HepG2 (cell line): Measurements from ENCODE around the gene DGKD. TPM values are rescaled to one million over a fixed set of nuclear protein-coding genes. Genes with fewer than 3 reads are reported as not detected.

ENCODE experiments used
- CBX2 ChIP-seq, 2 experiments: fragments of 200-600 bp in 1 of 2; sonication (generic); formaldehyde crosslinking in 1 of 2; IDR thresholded peaks; 2 replicates each; pipeline versions ENCODE4 v1.7.0 to v1.8.1; 2018 to 2022; ENCODE audit warnings: low read depth in 2 of 2, low read length in 1 of 2, mild to moderate bottlenecking in 1 of 2, missing genetic modification reagents in 1 of 2
- CREB1 ChIP-seq, 2 experiments: fragments of 450-650 bp in 1 of 2; IDR thresholded peaks; 2 replicates each; pipeline ENCODE4 v1.6.1; 2016 to 2017; ENCODE audit warnings: control low read depth in 1 of 2, mild to moderate bottlenecking in 1 of 2, missing compliant biosample characterization in 1 of 2, missing genetic modification characterization in 1 of 2
- FOSL2 ChIP-seq: sonication (generic); formaldehyde crosslinking; IDR thresholded peaks from 2 replicates; pipeline ENCODE4 v1.4.0; 2020; ENCODE audit warnings: missing genetic modification reagents
- FOXA1 ChIP-seq, 2 experiments: fragments of 450-650 bp in 1 of 2; sonication (generic) in 1 of 2; formaldehyde crosslinking in 1 of 2; IDR thresholded peaks; 2 replicates each; pipeline versions ENCODE4 v1.4.0 to v1.6.1; 2016 to 2020; ENCODE audit warnings: missing genetic modification reagents in 1 of 2
- MAFF ChIP-seq: IDR thresholded peaks from 2 replicates; pipeline ENCODE4 v1.6.1; 2011; ENCODE audit warnings: low read depth, low read length, improper control_type of control experiment
- MATR3 ChIP-seq: sonication (generic); formaldehyde crosslinking; IDR thresholded peaks from 2 replicates; pipeline ENCODE4 v1.4.0; 2020; ENCODE audit warnings: missing genetic modification reagents
- NR2C2 ChIP-seq: sonication (generic); formaldehyde crosslinking; IDR thresholded peaks from 2 replicates; pipeline ENCODE4 v1.4.0; 2020; ENCODE audit warnings: missing genetic modification reagents, mild to moderate bottlenecking, moderate library complexity, borderline replicate concordance
- RELA ChIP-seq: sonication (generic); formaldehyde crosslinking; IDR thresholded peaks from 2 replicates; pipeline ENCODE4 v1.4.0; 2020; ENCODE audit warnings: missing genetic modification reagents
- TOPORS ChIP-seq: sonication (generic); formaldehyde crosslinking; IDR thresholded peaks from 2 replicates; pipeline ENCODE4 v1.8.0; 2023; ENCODE audit warnings: mild to moderate bottlenecking, missing genetic modification reagents
- ZBTB38 ChIP-seq: sonication (generic); formaldehyde crosslinking; IDR thresholded peaks from 2 replicates; pipeline ENCODE4 v1.5.1; 2020; ENCODE audit warnings: mild to moderate bottlenecking, missing genetic modification reagents
- ZBTB7A ChIP-seq: sonication (generic); formaldehyde crosslinking; IDR thresholded peaks from 2 replicates; pipeline ENCODE4 v1.8.0; 2022; ENCODE audit warnings: mild to moderate bottlenecking, missing genetic modification reagents
- ZMYM3 ChIP-seq: sonication (generic); formaldehyde crosslinking; IDR thresholded peaks from 2 replicates; pipeline ENCODE4 v1.5.1; 2020; ENCODE audit warnings: mild to moderate bottlenecking, missing genetic modification reagents
- ZNF12 ChIP-seq: sonication (generic); formaldehyde crosslinking; IDR thresholded peaks from 2 replicates; pipeline ENCODE4 v1.5.0; 2020; ENCODE audit warnings: missing genetic modification reagents
- ZNF138 ChIP-seq: sonication (generic); formaldehyde crosslinking; IDR thresholded peaks from 2 replicates; pipeline ENCODE4 v1.5.0; 2020; ENCODE audit warnings: mild to moderate bottlenecking, low read depth, missing genetic modification reagents
- ZNF431 ChIP-seq: sonication (generic); formaldehyde crosslinking; IDR thresholded peaks from 2 replicates; pipeline ENCODE4 v1.9.0; 2022; ENCODE audit warnings: missing genetic modification reagents, low read depth, mild to moderate bottlenecking, borderline replicate concordance
- ZNF432 ChIP-seq: sonication (generic); formaldehyde crosslinking; IDR thresholded peaks from 2 replicates; pipeline ENCODE4 v1.5.0; 2020; ENCODE audit warnings: missing genetic modification reagents, mild to moderate bottlenecking, borderline replicate concordance
- ZNF446 ChIP-seq: sonication (generic); formaldehyde crosslinking; IDR thresholded peaks from 2 replicates; pipeline ENCODE4 v1.5.0; 2020; ENCODE audit warnings: mild to moderate bottlenecking, missing genetic modification reagents
- ZNF460 ChIP-seq: sonication (generic); formaldehyde crosslinking; IDR thresholded peaks from 2 replicates; pipeline ENCODE4 v1.5.1; 2020; ENCODE audit warnings: missing genetic modification reagents, mild to moderate bottlenecking, borderline replicate concordance
- ZNF468 ChIP-seq: sonication (generic); formaldehyde crosslinking; IDR thresholded peaks from 2 replicates; pipeline ENCODE4 v1.8.0; 2022; ENCODE audit warnings: mild to moderate bottlenecking, moderate library complexity, missing genetic modification reagents
- ZNF773 ChIP-seq: sonication (generic); formaldehyde crosslinking; IDR thresholded peaks from 2 replicates; pipeline ENCODE4 v1.4.0; 2020; ENCODE audit warnings: missing genetic modification reagents, borderline replicate concordance
- ZNF777 ChIP-seq: sonication (generic); formaldehyde crosslinking; IDR thresholded peaks from 2 replicates; pipeline ENCODE4 v1.4.0; 2020; ENCODE audit warnings: missing genetic modification reagents
- ZNF879 ChIP-seq: sonication (generic); formaldehyde crosslinking; IDR thresholded peaks from 2 replicates; pipeline ENCODE4 v1.8.1; 2023; ENCODE audit warnings: missing genetic modification reagents
- ZSCAN21 ChIP-seq: sonication (generic); formaldehyde crosslinking; IDR thresholded peaks from 2 replicates; pipeline ENCODE4 v1.8.0; 2022; ENCODE audit warnings: mild to moderate bottlenecking, missing genetic modification reagents, moderate library complexity, borderline replicate concordance
- polyA plus RNA-seq, 8 experiments: library from polyadenylated mRNA; depleted of rRNA in 3 of 8; stranded (reverse) in 7 of 8; unstranded in 1 of 8; fragments of >200 nt; fragmentation: Illumina TruSeq in 4 of 8; extraction: Trizol in 4 of 8; gene quantifications; 2 replicates each; pipeline versions ENCODE4 v1.2.1 to v1.2.3, GENCODE V29; 2011 to 2016; ENCODE audit warnings: low read depth in 4 of 8, missing spikeins in 1 of 8, mixed read lengths in 1 of 8; ENCODE audit not compliant: insufficient read depth in 1 of 8
- total RNA-seq, 5 experiments: library from RNA; depleted of rRNA; stranded (reverse); fragments of >200 nt; fragmentation: Illumina TruSeq; extraction: Trizol; gene quantifications; 2 replicates each; pipeline ENCODE4 v1.2.3, GENCODE V29; 2016; ENCODE audit warnings: low read depth in 1 of 5
- TF ChIP-seq, protein P1 (sequence below): sonication (generic); formaldehyde crosslinking; conservative IDR thresholded peaks from 2 replicates; pipeline ENCODE4 v1.4.0; 2020; ENCODE audit warnings: missing genetic modification reagents
- TF ChIP-seq, protein P2 (sequence below): IDR thresholded peaks from 2 replicates; pipeline ENCODE4 v1.6.1; 2012; ENCODE audit warnings: low read depth, low read length, improper control_type of control experiment
- TF ChIP-seq, protein P3 (sequence below): sonication (generic); formaldehyde crosslinking; IDR thresholded peaks from 2 replicates; pipeline ENCODE4 v1.5.0; 2020; ENCODE audit warnings: mild to moderate bottlenecking, missing genetic modification reagents

The DGKD gene
- total and polyA plus RNA-seq, 2 of the 13 experiments (the other 11 are each of a cell fraction or from before 2014, with no cell fraction given), result 24.5 to 33.2 TPM

DNA sequence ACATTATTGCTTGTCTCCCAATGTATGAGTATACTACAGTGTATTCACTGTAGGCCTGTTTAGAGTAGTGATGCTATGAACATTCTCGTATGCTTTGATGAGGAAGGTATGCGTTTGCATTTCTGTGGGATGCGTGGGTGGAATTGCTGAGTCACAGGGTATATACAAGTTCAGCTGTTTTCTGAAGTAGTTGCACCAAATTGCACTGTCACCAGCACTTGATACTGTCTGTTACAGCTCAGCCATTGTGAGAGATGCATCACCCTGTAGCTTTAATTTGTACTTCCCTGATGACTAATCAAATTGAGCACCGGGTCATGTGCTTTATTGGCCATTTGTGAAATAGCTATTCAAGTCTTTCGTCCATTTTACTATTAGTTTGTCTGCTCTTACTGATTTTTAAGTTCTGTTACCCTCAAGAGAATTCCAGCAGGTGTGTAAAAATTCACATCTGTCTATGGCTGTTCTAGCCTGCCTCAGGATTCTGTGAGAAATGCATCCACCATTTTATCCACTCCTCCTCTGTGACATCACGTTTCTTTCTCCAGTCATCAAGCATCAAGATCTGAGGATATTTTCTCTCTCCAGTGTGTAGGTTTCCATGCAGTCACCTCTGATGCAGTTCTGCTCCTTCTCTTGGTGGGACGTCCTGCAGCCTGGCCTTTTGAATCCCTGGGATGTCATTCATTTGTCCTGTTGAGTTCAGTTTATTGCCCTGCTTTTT lies 72.5 kb downstream of the DGKD start (continued):
- TF ChIP-seq, protein P1, sequence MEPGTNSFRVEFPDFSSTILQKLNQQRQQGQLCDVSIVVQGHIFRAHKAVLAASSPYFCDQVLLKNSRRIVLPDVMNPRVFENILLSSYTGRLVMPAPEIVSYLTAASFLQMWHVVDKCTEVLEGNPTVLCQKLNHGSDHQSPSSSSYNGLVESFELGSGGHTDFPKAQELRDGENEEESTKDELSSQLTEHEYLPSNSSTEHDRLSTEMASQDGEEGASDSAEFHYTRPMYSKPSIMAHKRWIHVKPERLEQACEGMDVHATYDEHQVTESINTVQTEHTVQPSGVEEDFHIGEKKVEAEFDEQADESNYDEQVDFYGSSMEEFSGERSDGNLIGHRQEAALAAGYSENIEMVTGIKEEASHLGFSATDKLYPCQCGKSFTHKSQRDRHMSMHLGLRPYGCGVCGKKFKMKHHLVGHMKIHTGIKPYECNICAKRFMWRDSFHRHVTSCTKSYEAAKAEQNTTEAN, result no peak
- TF ChIP-seq FOXA1 (IDR thresholded peaks at IDR 0.05) (no peak), FOXA1 (CRISPR knock-in tag; IDR thresholded peaks at IDR 0.05) (0 out of 2 replicates have a peak, but pooled peaks have one; percentile 14), ZNF12 (CRISPR knock-in tag) (peak; percentile 87), CBX2 (IDR thresholded peaks at IDR 0.05; ENCODE audit: low read depth, low read length) (no peak), CBX2 (CRISPR knock-in tag; IDR thresholded peaks at IDR 0.05; ENCODE audit: low read depth) (no peak), CREB1 (IDR thresholded peaks at IDR 0.05) (peak; percentile 72), CREB1 (CRISPR knock-in tag; IDR thresholded peaks at IDR 0.05) (no peak), FOSL2 (CRISPR knock-in tag) (peak; percentile 73), ZBTB38 (no peak), ZNF431 (CRISPR knock-in tag) (no peak), ZNF446 (CRISPR knock-in tag) (no peak), ZMYM3 (CRISPR knock-in tag) (no peak), ZNF777 (CRISPR knock-in tag) (no peak), ZNF432 (CRISPR knock-in tag) (no peak), ZNF138 (CRISPR knock-in tag) (no peak), TOPORS (CRISPR knock-in tag) (no peak), RELA (CRISPR knock-in tag) (no peak), ZNF460 (CRISPR knock-in tag) (no peak), ZNF468 (CRISPR knock-in tag) (no peak), ZNF879 (CRISPR knock-in tag) (no peak), ZNF773 (no peak), NR2C2 (0 out of 2 replicates have a peak, but pooled peaks have one; percentile 17), ZSCAN21 (no peak), ZBTB7A (CRISPR knock-in tag) (no peak), MATR3 (no peak), MAFF (peak; percentile 90)
- TF ChIP-seq, protein P2, sequence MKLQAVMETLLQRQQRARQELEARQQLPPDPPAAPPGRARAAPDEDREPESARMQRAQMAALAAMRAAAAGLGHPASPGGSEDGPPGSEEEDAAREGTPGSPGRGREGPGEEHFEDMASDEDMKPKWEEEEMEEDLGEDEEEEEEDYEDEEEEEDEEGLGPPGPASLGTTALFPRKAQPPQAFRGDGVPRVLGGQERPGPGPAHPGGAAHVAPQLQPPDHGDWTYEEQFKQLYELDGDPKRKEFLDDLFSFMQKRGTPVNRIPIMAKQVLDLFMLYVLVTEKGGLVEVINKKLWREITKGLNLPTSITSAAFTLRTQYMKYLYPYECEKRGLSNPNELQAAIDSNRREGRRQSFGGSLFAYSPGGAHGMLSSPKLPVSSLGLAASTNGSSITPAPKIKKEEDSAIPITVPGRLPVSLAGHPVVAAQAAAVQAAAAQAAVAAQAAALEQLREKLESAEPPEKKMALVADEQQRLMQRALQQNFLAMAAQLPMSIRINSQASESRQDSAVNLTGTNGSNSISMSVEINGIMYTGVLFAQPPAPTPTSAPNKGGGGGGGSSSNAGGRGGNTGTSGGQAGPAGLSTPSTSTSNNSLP, result peak; percentile 39; the same call in 1 of the 2 replicates
- TF ChIP-seq, protein P3, sequence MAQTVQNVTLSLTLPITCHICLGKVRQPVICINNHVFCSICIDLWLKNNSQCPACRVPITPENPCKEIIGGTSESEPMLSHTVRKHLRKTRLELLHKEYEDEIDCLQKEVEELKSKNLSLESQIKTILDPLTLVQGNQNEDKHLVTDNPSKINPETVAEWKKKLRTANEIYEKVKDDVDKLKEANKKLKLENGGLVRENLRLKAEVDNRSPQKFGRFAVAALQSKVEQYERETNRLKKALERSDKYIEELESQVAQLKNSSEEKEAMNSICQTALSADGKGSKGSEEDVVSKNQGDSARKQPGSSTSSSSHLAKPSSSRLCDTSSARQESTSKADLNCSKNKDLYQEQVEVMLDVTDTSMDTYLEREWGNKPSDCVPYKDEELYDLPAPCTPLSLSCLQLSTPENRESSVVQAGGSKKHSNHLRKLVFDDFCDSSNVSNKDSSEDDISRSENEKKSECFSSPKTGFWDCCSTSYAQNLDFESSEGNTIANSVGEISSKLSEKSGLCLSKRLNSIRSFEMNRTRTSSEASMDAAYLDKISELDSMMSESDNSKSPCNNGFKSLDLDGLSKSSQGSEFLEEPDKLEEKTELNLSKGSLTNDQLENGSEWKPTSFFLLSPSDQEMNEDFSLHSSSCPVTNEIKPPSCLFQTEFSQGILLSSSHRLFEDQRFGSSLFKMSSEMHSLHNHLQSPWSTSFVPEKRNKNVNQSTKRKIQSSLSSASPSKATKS, result no peak
